ENCODE measurements around the gene DLX2. TPM values are rescaled to one million over a fixed set of nuclear protein-coding genes. Genes with fewer than 3 reads are reported as not detected.

The DLX2 gene
- total RNA-seq, 2 experiments from 2014 or later, result not detected

DNA sequence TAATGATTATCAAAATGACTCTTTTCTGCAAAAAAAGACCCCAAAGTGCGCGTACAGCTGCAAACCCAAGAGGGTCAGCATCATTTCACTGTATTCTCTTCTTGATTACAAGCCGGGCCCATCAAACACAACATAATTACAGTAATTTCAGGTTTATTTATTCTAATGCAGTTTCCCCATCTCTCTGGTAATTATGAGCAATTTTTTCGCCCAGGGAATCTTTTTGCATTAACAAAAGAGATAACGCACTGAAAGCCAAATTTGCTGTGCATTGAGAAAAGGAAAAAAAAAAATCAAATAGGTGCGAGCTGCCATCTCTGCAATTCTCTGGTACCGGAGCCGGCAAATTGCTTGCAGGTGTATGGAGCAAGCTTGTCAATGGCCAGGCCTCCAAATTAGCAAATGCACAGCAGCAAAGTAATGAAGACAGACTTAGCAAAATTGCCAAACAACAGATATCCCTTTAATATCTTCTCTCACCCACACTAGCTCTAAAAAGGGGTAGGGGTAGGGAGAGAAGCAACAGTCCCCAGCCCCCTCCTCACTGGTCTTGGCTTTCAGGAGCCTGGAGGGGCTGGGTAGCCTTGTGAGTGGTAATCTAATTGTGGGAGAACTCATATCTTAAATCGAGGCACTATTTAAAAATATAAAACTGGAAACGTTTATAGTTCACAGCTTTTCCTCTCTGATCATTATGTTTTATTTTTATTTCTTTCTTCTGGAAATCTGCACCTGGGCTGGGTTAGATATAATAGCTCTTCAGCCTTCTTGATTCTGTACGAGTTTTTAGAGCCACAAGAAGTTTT is 10.7 kb downstream of the DLX2 start:
- ChIA-PET CTCF (interaction anchor here (1.4 kb wide), 1 partner anchor 11 kb away, joined by 4 read pairs; the partner anchor contains the start of gene DLX2), POLR2A (interaction anchor here (2.5 kb wide), 1 partner anchor 10 kb away, joined by 15 read pairs; no protein-coding TSS in a partner anchor)
- Histone ChIP-seq H3K27me3 (ENCODE audit: control insufficient read depth in 1 of 2, insufficient read depth in 2 of 2, low read length in 2 of 2) (peaks cover 94 to 97% of the 10 kb centered on the region in 2 experiments), H3K27ac (ENCODE audit: low read depth in 1 of 2, low read length in 2 of 2) (no peak overlapping the region), H3K4me1 (ENCODE audit: insufficient read depth, low read length) (peaks cover 66% of the 10 kb centered on the region), H3K9me3 (ENCODE audit: control insufficient read depth in 1 of 2, insufficient read depth in 1 of 2, low read length in 2 of 2) (peaks cover 9 to 70% of the 10 kb centered on the region in 2 experiments), H3K4me3 (ENCODE audit: low read length) (no peak overlapping the region), H3K36me3 (ENCODE audit: insufficient read depth, low read length) (no peaks in the 10 kb centered on the region)
- Mint-ChIP-seq H3K27ac (peak overlapping the region; percentile 19), H3K9me3 (no peaks in the 10 kb centered on the region), H3K4me3 (peak overlapping the region; percentile 2), H3K36me3 (ENCODE audit: low read depth) (peaks cover 8% of the 10 kb centered on the region), H3K27me3 (peaks cover 92% of the 10 kb centered on the region), H3K4me1 (ENCODE audit: low read depth) (peaks cover 46% of the 10 kb centered on the region)
- ATAC-seq (ENCODE audit: poor library complexity), result no peak
- no peak for TF ChIP-seq CTCF (IDR thresholded peaks at IDR 0.05)
- intact Hi-C loops (cut with DNase I, micrococcal nuclease), result loop anchor here in 1 of 2 experiments (10.0 kb wide), 1 partner anchor 463 kb away; the partner anchor contains the start of gene PDK1
- peak in 2 of 14 experiments; percentile 8 to 14 for DNase-seq

- H3K36me3 ChIP-seq (ENCODE audit: insufficient read depth, low read length), result no peaks in the 10 kb centered on the region
- Mint-ChIP-seq H3K27me3 (peaks cover 93% of the 10 kb centered on the region), H3K27ac (peak overlapping the region; percentile 49), H3K4me1 (ENCODE audit: low read depth) (peaks cover 48% of the 10 kb centered on the region), H3K36me3 (ENCODE audit: low read depth) (peaks cover 8% of the 10 kb centered on the region), H3K9me3 (no peaks in the 10 kb centered on the region), H3K4me3 (no peak overlapping the region)
- peaks cover 9 to 70% of the 10 kb centered on the region in 2 experiments for H3K9me3 ChIP-seq (ENCODE audit: control insufficient read depth in 1 of 2, insufficient read depth in 1 of 2, low read length in 2 of 2)
- POLR2A ChIA-PET, result interaction anchor here (2.5 kb wide), 1 partner anchor 9 kb away, joined by 15 read pairs; no protein-coding TSS in a partner anchor
- intact Hi-C loops (cut with DNase I, micrococcal nuclease), result loop anchor here in 1 of 2 experiments (10.0 kb wide), 1 partner anchor 464 kb away; the partner anchor contains the start of gene PDK1
- peaks cover 66% of the 10 kb centered on the region for H3K4me1 ChIP-seq (ENCODE audit: insufficient read depth, low read length)
- peaks cover 94 to 97% of the 10 kb centered on the region in 2 experiments for H3K27me3 ChIP-seq (ENCODE audit: control insufficient read depth in 1 of 2, insufficient read depth in 2 of 2, low read length in 2 of 2)
- ATAC-seq (ENCODE audit: poor library complexity) (no peak), DNase-seq (peak in 2 of 14 experiments; percentile 9 to 28)
- CTCF ChIA-PET, result interaction anchor here (1.4 kb wide), 1 partner anchor 12 kb away, joined by 4 read pairs; the partner anchor contains the start of gene DLX2
- no peak overlapping the region for H3K4me3 ChIP-seq (ENCODE audit: low read length)
- no peak for TF ChIP-seq CTCF (IDR thresholded peaks at IDR 0.05)
- H3K27ac ChIP-seq (ENCODE audit: low read depth in 1 of 2, low read length in 2 of 2), result no peak overlapping the region
These were observed 11.6 kb downstream of the DLX2 start for GRCh38 chr2:172091000-172091641.
